GM13976 (cell line): ENCODE data around the gene NDST4.

Source experiments
- DNase-seq: peaks from one replicate; pipeline ENCODE4 v3.0.0; 2012; ENCODE audit warnings: low spot score
- in situ Hi-C: fragments of 300-500 bp; cut with MboI; formaldehyde crosslinking; loops from one replicate; pipeline ENCODE4 v1.12.0; 2022; ENCODE audit warnings: low sequenced_read_pairs, mixed read lengths, inconsistent platforms; ENCODE audit not compliant: unreplicated experiment
- TF ChIP-seq, protein P1 (sequence below): IDR thresholded peaks from 2 replicates; pipeline ENCODE4 v1.5.1; 2012; ENCODE audit warnings: borderline replicate concordance, mild to moderate bottlenecking; ENCODE audit not compliant: insufficient read depth; ENCODE audit errors: extremely low read depth, missing control alignments, control extremely low read depth

NDST4 gene

GRCh38 chr4:114900934-114901333 lies 212.5 kb downstream of the NDST4 start:
- in situ Hi-C loops: no loop called here
- DNase-seq: no peak
- TF ChIP-seq, protein P1, sequence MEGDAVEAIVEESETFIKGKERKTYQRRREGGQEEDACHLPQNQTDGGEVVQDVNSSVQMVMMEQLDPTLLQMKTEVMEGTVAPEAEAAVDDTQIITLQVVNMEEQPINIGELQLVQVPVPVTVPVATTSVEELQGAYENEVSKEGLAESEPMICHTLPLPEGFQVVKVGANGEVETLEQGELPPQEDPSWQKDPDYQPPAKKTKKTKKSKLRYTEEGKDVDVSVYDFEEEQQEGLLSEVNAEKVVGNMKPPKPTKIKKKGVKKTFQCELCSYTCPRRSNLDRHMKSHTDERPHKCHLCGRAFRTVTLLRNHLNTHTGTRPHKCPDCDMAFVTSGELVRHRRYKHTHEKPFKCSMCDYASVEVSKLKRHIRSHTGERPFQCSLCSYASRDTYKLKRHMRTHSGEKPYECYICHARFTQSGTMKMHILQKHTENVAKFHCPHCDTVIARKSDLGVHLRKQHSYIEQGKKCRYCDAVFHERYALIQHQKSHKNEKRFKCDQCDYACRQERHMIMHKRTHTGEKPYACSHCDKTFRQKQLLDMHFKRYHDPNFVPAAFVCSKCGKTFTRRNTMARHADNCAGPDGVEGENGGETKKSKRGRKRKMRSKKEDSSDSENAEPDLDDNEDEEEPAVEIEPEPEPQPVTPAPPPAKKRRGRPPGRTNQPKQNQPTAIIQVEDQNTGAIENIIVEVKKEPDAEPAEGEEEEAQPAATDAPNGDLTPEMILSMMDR: no peak

DNA sequence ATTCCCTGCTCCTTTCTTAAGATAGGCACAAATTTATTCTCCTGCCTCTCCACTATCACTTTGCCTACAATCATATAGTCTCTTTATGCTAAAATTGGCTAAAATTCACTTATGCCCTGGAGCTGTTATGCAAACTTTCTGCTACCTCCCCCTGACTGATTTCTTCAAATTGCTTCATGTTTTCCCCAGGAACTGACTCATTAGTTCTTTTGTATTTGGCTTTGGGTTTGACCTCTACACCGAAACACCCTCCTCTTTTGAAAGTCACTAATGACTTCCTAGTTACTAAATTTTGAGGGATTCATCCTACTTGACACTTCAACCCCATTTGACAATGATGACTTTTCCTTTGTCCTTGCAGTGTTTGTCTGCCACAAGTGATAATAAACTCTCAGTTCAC lies 222.6 kb downstream of the NDST4 start:
- no peak for DNase-seq
- TF ChIP-seq, protein P1: no peak
- in situ Hi-C loops: no loop called here

- in situ Hi-C loops: no loop called here
- no peak for DNase-seq
- TF ChIP-seq, protein P1: no peak
Measured at GRCh38 chr4:114886761-114887160, 226.7 kb downstream of the NDST4 start.

- DNase-seq: no peak
- in situ Hi-C loops: no loop called here
- TF ChIP-seq, protein P1: no peak
Measured at GRCh38 chr4:114883641-114884040, 229.8 kb downstream of the NDST4 start.

GRCh38 chr4:114879916-114880669 lies 233.3 kb downstream of the NDST4 start:
- in situ Hi-C loops: no loop called here
- TF ChIP-seq, protein P1: no peak
- DNase-seq: no peak

GRCh38 chr4:114875630-114876029 lies 237.8 kb downstream of the NDST4 start:
- TF ChIP-seq, protein P1: no peak
- in situ Hi-C loops: no loop called here
- no peak for DNase-seq
